Cardiac muscle cell (in vitro differentiated cells and primary cell): ENCODE data around the gene CAPN10. TPM values are rescaled to one million over a fixed set of nuclear protein-coding genes. Genes with fewer than 3 reads are reported as not detected.
"Not testable (repeated sequence)": the region's sequence is repeated elsewhere in the genome, so short reads cannot be mapped to it uniquely, and the experiment has no call there.

Source experiments
- DNase-seq, 2 donors: peaks; one replicate each; pipeline versions ENCODE4 v3.0.0 to v3.0.0-alpha.2; 2010 to 2017; ENCODE audit warnings: low read depth in 1 of 2, low spot score in 1 of 2
- H3K27ac ChIP-seq: fragments of 200-600 bp; sonication (generic); 2 replicates; pipeline ENCODE4 v1.5.1; 2016
- H3K27me3 ChIP-seq: fragments of 200-600 bp; sonication (generic); 2 replicates; pipeline ENCODE4 v1.6.0; 2016; ENCODE audit warnings: control low read depth
- H3K36me3 ChIP-seq: fragments of 200-600 bp; sonication (generic); 2 replicates; pipeline ENCODE4 v1.5.1; 2016; ENCODE audit warnings: control low read depth
- H3K4me1 ChIP-seq: fragments of 200-600 bp; sonication (generic); 2 replicates; pipeline ENCODE4 v1.8.1; 2017; ENCODE audit warnings: low read depth, mild to moderate bottlenecking, mixed run types
- H3K4me3 ChIP-seq: fragments of 200-600 bp; sonication (generic); 2 replicates; pipeline ENCODE4 v1.5.1; 2016; ENCODE audit warnings: mild to moderate bottlenecking
- H3K9me3 ChIP-seq: fragments of 200-600 bp; sonication (generic); 2 replicates; pipeline ENCODE4 v1.5.1; 2017; ENCODE audit warnings: low read depth, mild to moderate bottlenecking, control low read depth
- CTCF ChIP-seq: IDR thresholded peaks from 2 replicates; pipeline ENCODE4 v1.5.1; 2012; ENCODE audit warnings: low read depth, mild to moderate bottlenecking, low read length
- polyA plus RNA-seq: library from polyadenylated mRNA; unstranded; fragments of >200 nt; fragmentation: Nextera tagmentation; extraction: Ambion mirVana; gene quantifications from 2 replicates; pipeline ENCODE4 v1.2.1, GENCODE V29; 2016
- total RNA-seq: library from RNA; depleted of rRNA; stranded (reverse); fragments of >200 nt; gene quantifications from 2 replicates; pipeline ENCODE4 v1.2.3, GENCODE V29; 2016

CAPN10 gene
- total and polyA plus RNA-seq, 2 experiments from 2014 or later = 60.8 to 62.8 TPM

- Histone ChIP-seq H3K27me3 (no peaks in the 10 kb centered on the region), H3K4me3 (no peak overlapping the region), H3K9me3 (no peaks in the 10 kb centered on the region), H3K36me3 (no peaks in the 10 kb centered on the region), H3K4me1 (no peaks in the 10 kb centered on the region), H3K27ac (no peak overlapping the region)
- no peak for TF ChIP-seq CTCF
- DNase-seq = peak in 1 of 2 donors; percentile 15
Observed at GRCh38 chr2:240615820-240616547, 29.4 kb downstream of the CAPN10 start.

DNA sequence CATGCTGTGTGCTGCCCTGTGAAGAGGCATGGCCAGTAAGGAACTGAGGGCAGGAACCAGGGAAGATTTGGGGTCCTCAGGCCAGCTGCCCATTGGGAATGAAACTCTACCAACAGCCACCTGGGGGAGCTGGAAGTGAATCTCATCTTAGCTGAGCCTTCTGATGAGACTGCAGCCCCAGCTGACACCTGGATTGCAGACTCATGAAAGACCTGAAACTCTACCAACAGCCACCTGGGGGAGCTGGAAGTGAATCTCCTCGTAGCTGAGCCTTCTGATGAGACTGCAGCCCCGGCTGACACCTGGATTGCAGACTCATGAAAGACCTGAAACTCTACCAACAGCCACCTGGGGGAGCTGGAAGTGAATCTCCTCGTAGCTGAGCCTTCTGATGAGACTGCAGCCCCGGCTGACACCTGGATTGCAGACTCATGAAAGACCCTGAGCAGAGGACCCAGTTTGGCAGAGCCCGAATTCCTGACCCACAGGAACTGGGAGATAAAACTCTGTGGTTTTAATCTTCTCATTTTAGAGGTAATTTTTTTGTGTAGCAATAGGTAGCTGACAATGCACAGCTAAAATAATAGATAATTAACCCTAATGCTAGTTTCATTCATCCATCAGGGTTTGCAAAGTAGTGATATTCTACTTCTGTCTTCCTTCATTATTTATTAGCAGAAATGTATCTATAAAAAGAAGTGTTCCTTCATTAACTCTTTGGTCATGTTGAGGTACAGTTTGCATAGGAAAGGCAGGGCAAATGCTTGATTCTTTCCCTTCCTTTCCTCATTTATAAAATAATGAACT lies 30.5 kb downstream of the CAPN10 start:
- not testable (repeated sequence) for H3K27ac ChIP-seq, H3K4me1 ChIP-seq, H3K9me3 ChIP-seq, H3K36me3 ChIP-seq, H3K27me3 ChIP-seq, DNase-seq, H3K4me3 ChIP-seq

GRCh38 chr2:240618776-240619175 lies 32.2 kb downstream of the CAPN10 start:
- Histone ChIP-seq H3K9me3 (no peaks in the 10 kb centered on the region), H3K36me3 (no peaks in the 10 kb centered on the region), H3K4me1 (no peaks in the 10 kb centered on the region), H3K27me3 (no peaks in the 10 kb centered on the region), H3K27ac (no peak overlapping the region), H3K4me3 (no peak overlapping the region)
- no peak for TF ChIP-seq CTCF
- no peak for DNase-seq

- Histone ChIP-seq H3K27ac (no peak overlapping the region), H3K4me1 (no peaks in the 10 kb centered on the region), H3K27me3 (no peaks in the 10 kb centered on the region), H3K9me3 (no peaks in the 10 kb centered on the region), H3K36me3 (no peaks in the 10 kb centered on the region), H3K4me3 (no peak overlapping the region)
- no peak for DNase-seq
- TF ChIP-seq CTCF = no peak
Observed at GRCh38 chr2:240619506-240620148, 33.1 kb downstream of the CAPN10 start.

- no peak for DNase-seq
- Histone ChIP-seq H3K9me3 (no peaks in the 10 kb centered on the region), H3K4me1 (no peaks in the 10 kb centered on the region), H3K36me3 (no peaks in the 10 kb centered on the region), H3K4me3 (no peak overlapping the region), H3K27ac (no peak overlapping the region), H3K27me3 (no peaks in the 10 kb centered on the region)
- no peak for TF ChIP-seq CTCF
Observed at GRCh38 chr2:240620149-240620731, 33.7 kb downstream of the CAPN10 start.
